DMS79 (cell line): ENCODE results near the gene FAM110C.
"Not testable (repeated sequence)": the region's sequence is repeated elsewhere in the genome, so short reads cannot be mapped to it uniquely, and the experiment has no call there.

ENCODE experiments used
- DNase-seq: peaks from one replicate; lab custom pipeline; 2025; lab: John Stamatoyannopoulos, UW

Gene FAM110C, protein sequence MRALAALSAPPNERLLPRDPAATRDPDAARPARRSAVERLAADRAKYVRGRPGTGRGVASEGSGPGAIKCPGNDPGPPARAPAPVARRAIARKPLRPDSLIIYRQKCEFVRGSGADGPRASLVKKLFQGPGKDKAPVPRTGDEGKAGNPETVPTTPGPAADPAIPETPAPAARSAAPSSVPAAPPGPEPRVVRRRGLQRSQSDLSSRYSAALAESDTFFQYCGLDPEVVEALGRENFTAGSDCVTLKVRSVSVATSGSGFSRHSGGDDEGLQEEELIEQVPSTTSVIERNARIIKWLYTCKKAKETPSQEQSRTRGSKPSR

DNA sequence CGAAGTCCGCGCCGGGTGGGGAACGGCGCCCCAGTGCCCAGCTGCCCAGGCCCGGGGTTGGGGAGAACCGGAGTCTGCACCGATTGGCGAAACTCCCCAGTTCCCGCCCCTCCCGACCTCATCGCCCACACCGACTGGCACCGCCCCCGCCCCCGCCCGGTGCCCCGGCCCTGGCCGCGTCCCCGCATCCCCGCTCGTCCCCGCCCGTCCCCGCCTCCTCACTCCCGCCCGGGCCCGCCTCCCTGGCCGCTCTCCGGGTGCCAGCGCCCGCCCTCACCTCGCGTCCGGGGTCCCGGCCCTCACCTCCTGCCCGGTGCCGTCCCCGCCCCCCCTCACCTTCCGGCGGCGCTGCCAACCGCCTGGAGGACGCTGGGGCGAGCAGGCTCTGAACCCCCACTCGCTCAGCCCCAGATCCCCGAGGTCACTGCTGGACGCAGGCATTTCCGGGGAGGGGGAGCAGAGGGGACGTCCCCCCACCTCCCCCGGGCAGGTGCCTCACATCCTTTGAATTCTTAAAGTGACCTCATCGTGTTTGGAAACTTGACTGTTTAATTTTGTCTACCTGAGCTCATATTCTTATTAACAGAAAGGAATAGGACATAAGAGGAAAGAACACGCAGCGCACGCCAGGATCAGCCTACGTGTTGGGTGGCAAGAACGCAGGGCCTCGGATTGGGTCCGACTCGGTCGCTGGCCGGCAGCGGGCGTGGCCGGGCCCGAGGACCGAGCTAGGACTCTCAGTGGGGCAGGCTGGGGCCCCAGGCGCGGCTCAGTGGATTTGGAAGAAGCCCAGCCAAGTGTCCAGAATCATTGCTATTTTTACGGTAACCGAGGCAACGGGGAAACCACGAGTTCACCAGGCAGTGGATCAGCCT, at the start of gene FAM110C:
Gene FAM110C, minus strand, starts transcription at position 35 of the 875 bp plus-strand sequence. CDS start 120 bp downstream, outside the sequence.
- peak; percentile 7 for DNase-seq

DNA sequence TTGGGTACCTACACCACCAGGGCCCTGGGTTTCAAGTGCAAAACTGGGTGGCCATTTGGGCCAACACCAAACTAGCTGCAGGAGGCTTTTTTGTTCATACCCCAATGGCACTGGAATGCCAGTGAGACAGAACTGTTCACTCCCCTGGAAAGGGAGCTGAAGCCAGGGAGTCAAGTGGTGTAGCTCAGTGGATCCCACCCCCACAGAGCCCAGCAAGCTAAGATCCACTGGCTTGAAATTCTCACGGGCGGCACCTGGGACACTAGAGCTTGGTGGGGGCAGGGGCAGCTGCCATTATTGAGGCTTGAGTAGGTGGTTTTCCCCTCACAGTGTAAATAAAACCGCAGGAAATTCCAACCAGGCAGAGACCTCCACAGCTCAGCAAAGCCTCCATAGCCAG, 46.0 kb upstream of the FAM110C start:
- DNase-seq, result no peak

- peak; percentile 84 for DNase-seq
Observed at GRCh38 chr2:90645-91312, 44.5 kb upstream of the FAM110C start.

DNA sequence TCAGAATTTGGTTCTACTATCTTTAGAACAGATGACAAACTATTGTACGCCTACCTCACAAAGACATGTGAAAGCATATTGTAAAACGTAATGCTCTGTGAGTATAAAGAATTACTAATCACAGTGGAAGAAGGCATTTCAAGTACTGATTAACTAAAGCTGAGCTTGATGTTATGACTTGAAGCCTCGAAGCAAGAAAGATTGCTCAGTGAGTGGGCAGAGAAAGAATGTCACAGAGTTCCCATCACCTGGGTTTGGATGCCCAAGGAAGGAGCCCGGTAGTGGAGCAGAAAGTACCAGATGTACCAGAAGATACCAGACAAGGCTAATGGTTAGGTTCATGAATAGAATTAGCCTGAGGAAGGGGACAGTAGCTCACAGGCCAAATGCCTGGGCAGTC, 39.5 kb upstream of the FAM110C start:
- DNase-seq, result no peak

GRCh38 chr2:84121-84520, 37.8 kb upstream of the FAM110C start:
- peak; percentile 7 for DNase-seq

DNA sequence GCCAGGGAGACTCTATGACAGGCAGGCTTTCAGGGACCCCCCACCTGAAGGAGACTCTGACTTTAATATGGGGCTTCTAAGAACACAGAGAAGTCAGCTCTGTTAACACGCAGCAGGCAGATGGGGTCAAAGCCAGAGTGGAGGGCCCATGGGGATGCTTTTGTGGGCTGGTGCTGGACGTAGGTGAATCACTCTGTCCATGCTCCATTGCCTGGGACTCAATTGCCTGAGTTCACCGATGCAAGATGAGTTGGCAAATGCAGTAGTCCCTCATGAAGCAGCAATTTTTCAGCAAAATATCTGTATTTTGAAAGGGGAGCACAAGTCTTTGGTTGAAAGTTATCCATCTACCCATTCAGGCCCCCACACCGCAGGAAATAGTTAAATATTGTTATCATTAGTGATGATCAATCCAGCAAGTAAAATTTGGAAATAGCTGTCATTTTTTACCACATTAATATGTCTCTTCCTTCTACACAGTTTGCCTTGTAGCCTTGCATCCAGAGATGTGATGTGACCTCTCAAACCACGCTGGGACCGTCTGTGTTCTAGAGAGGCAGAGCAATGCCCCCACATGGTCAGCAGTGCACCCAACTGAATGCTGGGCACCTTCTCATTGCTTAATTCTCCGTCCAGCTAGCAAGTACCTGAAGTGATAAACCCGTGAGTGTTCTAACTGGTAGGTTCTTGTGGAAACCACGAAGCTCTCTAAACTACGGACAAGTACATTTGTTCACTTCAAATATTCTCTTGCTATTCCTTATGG, 34.8 kb upstream of the FAM110C start:
- no peak for DNase-seq

GRCh38 chr2:80378-80777, 34.1 kb upstream of the FAM110C start:
- no peak for DNase-seq

DNA sequence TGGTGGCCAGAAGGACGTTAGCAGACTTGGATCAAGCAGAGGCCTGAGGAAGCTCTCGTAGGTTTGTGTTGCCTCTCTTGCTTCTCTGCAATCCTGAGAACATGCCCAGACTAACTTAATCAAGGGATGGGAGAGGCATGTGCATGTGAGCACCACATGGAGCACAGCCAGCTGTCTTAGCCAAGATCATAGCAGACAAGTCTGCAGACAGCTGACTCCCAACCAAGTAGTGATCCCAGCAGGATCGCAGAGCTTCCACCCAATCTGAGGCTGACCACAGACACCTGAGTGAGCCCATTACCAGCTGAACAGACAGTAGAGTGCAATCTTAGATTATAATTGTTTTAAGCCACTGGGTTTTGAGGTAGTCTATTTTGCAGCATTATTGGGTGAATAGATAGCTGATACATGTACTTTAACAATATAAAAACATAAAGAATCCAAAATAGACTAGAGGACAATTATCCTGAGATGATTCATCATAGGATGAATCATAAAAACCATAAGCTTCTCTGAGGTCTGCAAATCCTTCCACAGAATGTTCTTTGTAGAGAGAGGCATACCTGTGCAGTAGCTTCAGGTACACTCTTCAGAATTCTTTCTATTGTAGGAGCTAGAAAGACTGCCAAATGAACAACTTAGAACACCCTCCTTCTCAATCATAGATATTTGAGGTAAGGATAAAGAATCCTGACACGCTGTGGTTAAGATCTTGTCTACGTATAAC, 25.2 kb upstream of the FAM110C start:
- DNase-seq, result no peak

- no peak for DNase-seq
Observed at GRCh38 chr2:69366-70344, 23.4 kb upstream of the FAM110C start.

DNA sequence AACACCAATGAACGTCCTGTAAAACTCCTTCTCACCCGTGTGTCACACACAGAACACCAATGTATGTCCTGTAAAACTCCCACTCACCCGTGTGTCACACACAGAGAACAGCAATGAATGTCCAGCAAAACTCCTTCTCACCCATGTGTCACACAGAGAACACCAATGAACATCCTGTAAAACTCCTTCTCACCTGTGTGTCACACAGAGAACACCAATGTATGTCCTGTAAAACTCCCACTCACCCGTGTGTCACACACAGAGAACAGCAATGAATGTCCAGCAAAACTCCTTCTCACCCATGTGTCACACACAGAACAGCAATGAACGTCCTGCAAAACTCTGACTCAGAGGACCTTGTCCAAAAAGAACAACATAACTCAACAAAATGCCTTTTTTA, 22.3 kb upstream of the FAM110C start:
- DNase-seq, result not testable (repeated sequence)

DNA sequence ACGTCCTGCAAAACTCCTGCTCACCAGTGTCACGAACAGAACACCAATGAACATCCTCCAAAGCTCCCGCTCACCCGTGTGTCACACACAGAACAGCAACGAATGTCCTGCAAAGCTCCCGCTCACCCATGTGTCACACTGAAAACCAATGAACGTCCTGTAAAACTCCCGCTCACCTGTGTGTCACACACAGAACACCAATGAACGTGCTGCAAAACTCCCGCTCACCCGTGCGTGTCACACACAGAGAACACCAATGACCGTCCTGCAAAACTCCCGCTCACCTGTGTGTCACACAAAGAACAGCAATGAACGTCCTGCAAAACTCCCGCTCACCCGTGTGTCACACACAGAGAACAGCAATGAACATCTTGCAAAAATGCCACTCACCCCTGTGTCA, 20.5 kb upstream of the FAM110C start:
- DNase-seq, result no peak

- DNase-seq, result no peak
Observed at GRCh38 chr2:65121-65520, 18.8 kb upstream of the FAM110C start.

- DNase-seq, result peak; percentile 11
Observed at GRCh38 chr2:55587-56448, 9.5 kb upstream of the FAM110C start.

DNA sequence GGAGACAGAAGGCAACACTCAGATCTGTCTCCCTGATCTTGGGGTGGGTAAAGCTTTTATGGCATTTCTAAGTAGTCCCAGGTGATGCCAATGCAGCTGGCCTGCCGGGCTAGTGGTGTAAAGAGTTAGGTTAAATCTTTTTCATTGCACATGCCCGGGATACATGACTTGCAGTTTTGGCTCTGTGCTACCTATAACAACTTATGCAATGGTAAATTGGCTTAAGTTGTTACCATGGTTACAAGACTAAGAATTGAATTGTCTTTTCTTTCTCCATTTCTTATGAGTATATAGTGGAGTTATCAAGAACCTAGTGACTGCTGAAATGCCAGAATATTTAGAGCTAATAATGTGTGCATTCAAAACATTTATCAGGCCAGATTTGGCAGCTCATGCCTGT, 5.3 kb upstream of the FAM110C start:
- no peak for DNase-seq

DNA sequence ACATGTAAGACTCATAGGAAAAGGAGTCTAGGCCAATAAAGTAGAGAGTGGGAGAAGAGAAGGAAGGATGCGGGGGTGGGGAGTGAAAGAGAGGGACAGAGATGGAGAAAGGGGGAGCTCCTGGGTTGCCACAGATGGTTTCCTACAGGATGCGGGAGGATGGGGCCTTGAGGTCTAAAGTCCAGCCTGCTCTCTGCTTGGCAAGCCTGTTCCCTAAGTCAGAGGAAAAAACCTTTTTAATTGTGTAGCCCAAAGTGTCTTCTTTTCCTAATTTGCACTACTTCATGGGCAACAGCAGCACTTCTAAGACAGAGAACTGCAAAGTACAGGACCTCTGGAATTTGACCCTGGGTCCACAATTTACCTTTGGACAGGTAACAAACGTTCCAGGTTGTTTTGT, 1.4 kb upstream of the FAM110C start:
- no peak for DNase-seq

DNA sequence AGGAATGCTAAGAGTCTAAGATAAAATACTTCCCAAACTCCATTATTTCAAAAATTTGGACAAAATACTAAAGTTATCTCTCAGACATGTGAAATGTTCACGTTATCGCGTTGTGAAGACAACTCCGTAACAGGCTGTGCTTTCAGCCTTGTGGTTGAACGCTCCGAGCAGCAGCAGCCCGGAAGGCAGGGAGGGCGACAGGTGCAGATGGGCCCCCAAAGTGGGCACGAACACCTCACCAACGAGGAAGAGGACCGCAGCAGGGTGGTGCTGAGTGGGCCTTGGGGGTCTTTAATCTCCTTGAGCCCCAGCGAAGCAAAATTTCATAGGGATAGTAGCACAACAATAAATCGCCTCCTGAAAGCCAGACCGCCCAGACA, 1.0 kb upstream of the FAM110C start:
- no peak for DNase-seq

DNA sequence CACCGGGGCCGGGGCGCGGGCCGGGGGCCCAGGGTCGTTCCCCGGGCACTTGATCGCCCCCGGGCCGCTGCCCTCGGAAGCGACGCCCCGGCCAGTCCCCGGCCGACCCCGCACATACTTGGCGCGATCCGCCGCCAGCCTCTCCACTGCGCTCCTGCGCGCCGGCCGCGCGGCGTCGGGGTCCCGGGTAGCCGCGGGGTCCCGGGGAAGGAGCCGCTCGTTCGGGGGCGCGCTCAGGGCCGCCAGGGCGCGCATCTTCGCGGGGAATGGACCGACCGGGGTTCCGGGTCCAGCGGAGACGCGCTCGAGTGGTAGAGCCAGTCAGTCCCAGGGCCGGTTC, 204 bp downstream of the FAM110C start:
- no peak for DNase-seq

DNA sequence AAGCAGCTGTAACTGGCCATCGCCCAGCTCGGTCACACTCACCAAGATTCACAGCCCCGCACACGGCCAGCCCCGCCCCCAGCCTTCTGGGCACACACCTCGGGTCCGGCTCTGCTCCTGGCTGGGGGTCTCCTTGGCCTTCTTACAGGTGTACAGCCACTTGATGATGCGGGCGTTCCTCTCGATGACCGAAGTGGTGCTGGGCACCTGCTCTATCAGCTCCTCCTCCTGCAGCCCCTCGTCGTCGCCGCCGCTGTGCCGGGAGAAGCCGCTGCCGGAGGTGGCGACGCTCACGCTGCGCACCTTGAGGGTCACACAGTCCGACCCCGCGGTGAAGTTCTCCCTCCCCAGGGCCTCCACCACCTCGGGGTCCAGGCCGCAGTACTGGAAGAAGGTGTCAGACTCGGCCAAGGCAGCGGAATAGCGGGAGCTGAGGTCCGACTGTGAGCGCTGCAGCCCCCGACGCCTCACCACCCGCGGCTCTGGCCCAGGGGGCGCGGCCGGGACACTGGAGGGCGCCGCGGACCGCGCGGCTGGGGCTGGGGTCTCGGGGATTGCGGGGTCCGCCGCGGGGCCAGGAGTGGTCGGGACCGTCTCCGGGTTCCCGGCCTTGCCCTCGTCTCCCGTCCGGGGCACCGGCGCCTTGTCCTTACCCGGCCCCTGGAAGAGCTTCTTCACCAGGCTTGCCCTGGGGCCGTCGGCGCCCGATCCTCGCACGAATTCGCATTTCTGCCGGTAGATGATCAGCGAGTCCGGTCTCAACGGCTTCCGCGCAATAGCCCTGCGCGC, 769 bp downstream of the FAM110C start:
- peak; percentile 44 for DNase-seq
